A549 (cell line): ENCODE results near the gene OBSL1. TPM values are rescaled to one million over a fixed set of nuclear protein-coding genes. Genes with fewer than 3 reads are reported as not detected.

ENCODE experiments used
- ATAC-seq, 2 experiments: fragments of 200-7000 bp in 1 of 2; fragments of >200 bp in 1 of 2; cut with Nextera tagmentation in 1 of 2; cut with Tn5 transposase in 1 of 2; 3 replicates each; pipeline versions ENCODE4 v1.8.0 to v1.9.1; 2018 to 2020; ENCODE audit warnings: mild to moderate bottlenecking in 1 of 2, moderate library complexity in 1 of 2
- CTCF ChIA-PET: fragments of 300-600 bp; sonication (Branson Sonifier 250); formaldehyde crosslinking; extraction: SDS; loops from one replicate; lab custom pipeline; 2021; ENCODE audit warnings: antibody characterized with exemption, inconsistent platforms; lab: Yijun Ruan, JAX
- POLR2A ChIA-PET: fragments of 350-600 bp; formaldehyde crosslinking; extraction: SDS; loops from one replicate; lab custom pipeline; 2021; ENCODE audit warnings: antibody characterized with exemption, inconsistent platforms; lab: Yijun Ruan, JAX
- DNase-seq, 2 experiments: peaks; one replicate each; pipeline versions ENCODE4 v3.0.0 to v3.0.0-alpha.2; 2011 to 2016; ENCODE audit warnings: low read depth in 1 of 2, low spot score in 1 of 2
- FAIRE-seq: peaks from 2 replicates; lab custom pipeline; 2011; peaks lifted over from hg19 to GRCh38; lab: Jason Lieb, UNC
- H3K27ac ChIP-seq, 2 experiments: fragments of >200 bp; sonication (Bioruptor Twin); formaldehyde crosslinking; 3 replicates each; pipeline ENCODE4 v1.5.1; 2016 to 2017
- H3K4me1 ChIP-seq: fragments of >200 bp; sonication (Bioruptor Twin); formaldehyde crosslinking; 3 replicates; pipeline ENCODE4 v1.6.1; 2016
- H3K4me2 ChIP-seq: fragments of >200 bp; sonication (Bioruptor Twin); formaldehyde crosslinking; 3 replicates; pipeline ENCODE4 v1.6.1; 2016
- H3K4me3 ChIP-seq: fragments of >200 bp; sonication (Bioruptor Twin); formaldehyde crosslinking; 3 replicates; pipeline ENCODE4 v1.5.1; 2016
- H3K9me3 ChIP-seq: fragments of >200 bp; sonication (Bioruptor Twin); formaldehyde crosslinking; 3 replicates; pipeline ENCODE4 v1.6.1; 2016
- ATOH8 ChIP-seq: fragments of 250-450 bp; sonication (Bioruptor Pico); IDR thresholded peaks from 2 replicates; pipeline ENCODE4 v1.5.0; 2020; ENCODE audit warnings: low read depth, mild to moderate bottlenecking, moderate library complexity
- BHLHE40 ChIP-seq: IDR thresholded peaks from 2 replicates; pipeline ENCODE4 v1.6.1; 2012; ENCODE audit warnings: low read depth, low read length, inconsistent platforms
- CHD2 ChIP-seq: fragments of 150-350 bp; IDR thresholded peaks from 2 replicates; pipeline ENCODE4 v1.6.1; 2014; ENCODE audit warnings: low read length; ENCODE audit not compliant: partially characterized antibody
- CHD4 ChIP-seq: fragments of 200-600 bp; sonication (generic); IDR thresholded peaks from 2 replicates; pipeline ENCODE4 v1.6.1; 2016; ENCODE audit warnings: antibody characterized with exemption, mild to moderate bottlenecking, borderline replicate concordance
- E2F6 ChIP-seq: IDR thresholded peaks from 2 replicates; pipeline ENCODE4 v1.6.1; 2012; ENCODE audit warnings: low read depth, borderline replicate concordance
- EHF ChIP-seq: fragments of 250-450 bp; sonication (Bioruptor Pico); IDR thresholded peaks from 2 replicates; pipeline ENCODE4 v1.5.0; 2020; ENCODE audit warnings: mild to moderate bottlenecking
- EHMT2 ChIP-seq: fragments of 200-600 bp; sonication (generic); IDR thresholded peaks from 2 replicates; pipeline ENCODE4 v1.6.1; 2016; ENCODE audit warnings: antibody characterized with exemption, low read depth, mild to moderate bottlenecking, moderate library complexity
- ELK1 ChIP-seq: fragments of 150-350 bp; IDR thresholded peaks from 2 replicates; pipeline ENCODE4 v1.6.1; 2014; ENCODE audit warnings: low read depth, mild to moderate bottlenecking, low read length
- ESRRA ChIP-seq: fragments of 150-350 bp; IDR thresholded peaks from 2 replicates; pipeline ENCODE4 v1.6.1; 2014; ENCODE audit warnings: mild to moderate bottlenecking, low read length, borderline replicate concordance
- FOSL2 ChIP-seq, 2 experiments: fragments of 450-650 bp in 1 of 2; fragments of >200 bp in 1 of 2; sonication (Bioruptor Twin) in 1 of 2; formaldehyde crosslinking; IDR thresholded peaks; 2 replicates each; pipeline versions ENCODE4 v1.5.0 to v1.6.1; 2016 to 2020; ENCODE audit warnings: mild to moderate bottlenecking in 1 of 2, moderate library complexity in 1 of 2
- FOXS1 ChIP-seq: fragments of 250-450 bp; sonication (Bioruptor Pico); IDR thresholded peaks from 2 replicates; pipeline ENCODE4 v1.5.0; 2020; ENCODE audit warnings: mild to moderate bottlenecking, moderate library complexity
- HDAC2 ChIP-seq: fragments of 200-600 bp; sonication (generic); IDR thresholded peaks from 2 replicates; pipeline ENCODE4 v1.6.1; 2016
- HES2 ChIP-seq: fragments of >200 bp; sonication (Bioruptor Twin); formaldehyde crosslinking; IDR thresholded peaks from 2 replicates; pipeline ENCODE4 v1.6.1; 2016
- HMGXB4 ChIP-seq: fragments of 250-450 bp; sonication (Bioruptor Pico); IDR thresholded peaks from 2 replicates; pipeline ENCODE4 v1.5.0; 2021; ENCODE audit warnings: mild to moderate bottlenecking, moderate library complexity, borderline replicate concordance
- HOXB5 ChIP-seq: fragments of 250-450 bp; sonication (Bioruptor Pico); IDR thresholded peaks from 2 replicates; pipeline ENCODE4 v1.5.0; 2020; ENCODE audit warnings: mild to moderate bottlenecking, moderate library complexity
- KDM1A ChIP-seq: fragments of 200-600 bp; sonication (generic); IDR thresholded peaks from 2 replicates; pipeline ENCODE4 v1.6.1; 2016; ENCODE audit warnings: low read depth, mild to moderate bottlenecking
- POLR2A ChIP-seq: IDR thresholded peaks from 2 replicates; pipeline ENCODE4 v1.6.1; 2012; ENCODE audit warnings: mild to moderate bottlenecking, low read length
- RAD21 ChIP-seq, 2 experiments: fragments of >200 bp in 1 of 2; sonication (Bioruptor Twin) in 1 of 2; formaldehyde crosslinking in 1 of 2; IDR thresholded peaks in 1 of 2; conservative IDR thresholded peaks in 1 of 2; 2 replicates in 1 of 2; 3 replicates in 1 of 2; pipeline ENCODE4 v1.6.1; 2012 to 2018; ENCODE audit warnings: inconsistent platforms in 1 of 2
- RFX5 ChIP-seq: fragments of 450-650 bp; IDR thresholded peaks from 2 replicates; pipeline ENCODE4 v1.7.1; 2014; ENCODE audit warnings: antibody characterized with exemption, mild to moderate bottlenecking, moderate library complexity
- RNF2 ChIP-seq: fragments of 200-600 bp; sonication (generic); IDR thresholded peaks from 2 replicates; pipeline ENCODE4 v1.6.1; 2016; ENCODE audit warnings: low read depth, mild to moderate bottlenecking, antibody characterized with exemption, moderate library complexity, borderline replicate concordance
- TP53 ChIP-seq: fragments of 250-450 bp; sonication (Bioruptor Pico); IDR thresholded peaks from 2 replicates; pipeline ENCODE4 v1.5.0; 2021; ENCODE audit warnings: mild to moderate bottlenecking, moderate library complexity
- USF2 ChIP-seq: fragments of 450-650 bp; IDR thresholded peaks from 2 replicates; pipeline ENCODE4 v1.6.1; 2014; ENCODE audit warnings: antibody characterized with exemption
- WGBS: methylation state at CpG from one replicate; pipeline ENCODE4 v1.1.6; 2017; ENCODE audit errors: missing lambda C conversion rate; 5-methylcytosine and 5-hydroxymethylcytosine counted together
- polyA plus RNA-seq, 4 experiments: library from polyadenylated mRNA; depleted of rRNA in 3 of 4; stranded (reverse); fragments of >200 nt; fragmentation: RNase III in 1 of 4; extraction: RNeasy Plus Mini Kit Qiagen cat#74134 plus additional on column Dnase treatment in 1 of 4; gene quantifications; 2 replicates in 3 of 4; 3 replicates in 1 of 4; pipeline ENCODE4 v1.2.3, GENCODE V29; 2011 to 2017

Gene OBSL1
- polyA plus RNA-seq, 2 of the 4 experiments (the other 2 are of a cell fraction) = 14.4 to 31.8 TPM

- Histone ChIP-seq H3K4me3 (no peak overlapping the region), H3K4me2 (no peak overlapping the region), H3K9me3 (no peaks in the 10 kb centered on the region), H3K27ac (no peak overlapping the region), H3K4me1 (peaks cover 12% of the 10 kb centered on the region)
- ATAC-seq = no peak
- 83% methylated on average over 16 of the region's 17 CpGs for WGBS
- DNase-seq = no peak
- no peak for FAIRE-seq
- no peak for TF ChIP-seq HDAC2
- TF ChIP-seq HES2 = no peak
- TF ChIP-seq HOXB5 (CRISPR knock-in tag) = no peak
- no peak for TF ChIP-seq USF2
- TF ChIP-seq RNF2 = no peak
- no peak for TF ChIP-seq CHD4
- no peak for TF ChIP-seq RAD21 (conservative IDR thresholded peaks at IDR 0.05 in 1 of 2, IDR thresholded peaks at IDR 0.05 in 1 of 2)
- no peak for TF ChIP-seq CHD2
- POLR2A ChIA-PET = interaction anchor here (1.3 kb wide), 1 partner anchor 9 kb away, joined by 9 read pairs; the partner anchor contains the start of gene GMPPA
- CTCF ChIA-PET = interaction anchor here (1.8 to 89.4 kb wide), 4 partner anchors 1 to 105 kb away, joined by 4 to 3291 read pairs (median 1652); partner anchors contain the start of genes ASIC4, CHPF, GMPPA and SPEG
These were observed 64.4 kb downstream of the OBSL1 start for GRCh38 chr2:219506802-219507526.

- DNase-seq = no peak
- no peak for FAIRE-seq
- CTCF ChIA-PET = interaction anchor here (1.8 to 89.4 kb wide), 4 partner anchors 0 to 104 kb away, joined by 4 to 3291 read pairs (median 1652); partner anchors contain the start of genes ASIC4, CHPF, GMPPA and SPEG
These were observed 65.1 kb downstream of the OBSL1 start for GRCh38 chr2:219506153-219506801.

More at GRCh38 chr2:219506153-219506801, 65.1 kb downstream of the OBSL1 start:
- ATAC-seq = no peak
- H3K27ac ChIP-seq = no peak overlapping the region
- POLR2A ChIA-PET = no interaction called here
- 90% methylated on average over 12 of the region's 23 CpGs for WGBS
- H3K4me3 ChIP-seq = no peak overlapping the region
- TF ChIP-seq ESRRA (no peak), ATOH8 (CRISPR knock-in tag) (no peak), KDM1A (no peak), TP53 (CRISPR knock-in tag) (no peak), FOXS1 (CRISPR knock-in tag) (no peak), E2F6 (no peak), POLR2A (no peak), EHMT2 (no peak), BHLHE40 (no peak), ELK1 (no peak), FOSL2 (IDR thresholded peaks at IDR 0.05) (no peak), FOSL2 (CRISPR knock-in tag; IDR thresholded peaks at IDR 0.05) (no peak), HOXB5 (CRISPR knock-in tag) (no peak), RFX5 (no peak), HDAC2 (no peak), EHF (CRISPR knock-in tag) (no peak), HMGXB4 (CRISPR knock-in tag) (no peak)
- no peak overlapping the region for H3K4me2 ChIP-seq
- no peaks in the 10 kb centered on the region for H3K9me3 ChIP-seq
- H3K4me1 ChIP-seq = peaks cover 12% of the 10 kb centered on the region
